Retinal pigment epithelial cell (primary cell): ENCODE data around the gene SNPH.

Experiments
- DNase-seq: peaks from one replicate; pipeline ENCODE4 v3.0.0-alpha.2; 2010; ENCODE audit warnings: low read depth
- H3K4me3 ChIP-seq: 2 replicates; pipeline ENCODE4 v1.5.1; 2011; ENCODE audit warnings: mild to moderate bottlenecking, low read length, control low read depth, moderate library complexity
- CTCF ChIP-seq: conservative IDR thresholded peaks from 2 replicates; pipeline ENCODE4 v1.5.1; 2011; ENCODE audit warnings: low read depth, low read length, control low read depth, inconsistent platforms

The SNPH gene

GRCh38 chr20:1327241-1327653, 61.2 kb downstream of the SNPH start:
- TF ChIP-seq CTCF, result no peak
- no peak for DNase-seq
- H3K4me3 ChIP-seq, result no peak overlapping the region

GRCh38 chr20:1327827-1328679, 62.0 kb downstream of the SNPH start:
- H3K4me3 ChIP-seq, result no peak overlapping the region

GRCh38 chr20:1328680-1329330, 62.7 kb downstream of the SNPH start, which contains the start of gene SDCBP2:
Gene SDCBP2 (minus strand): TSS chr20:1329139. CDS start chr20:1320416, 8,723 bp downstream.
- H3K4me3 ChIP-seq, result no peak within 1 kb of the TSS
- TF ChIP-seq CTCF, result no peak
- DNase-seq, result no peak

More at GRCh38 chr20:1327827-1328679, 62.0 kb downstream of the SNPH start:
- DNase-seq, result no peak
- no peak for TF ChIP-seq CTCF

GRCh38 chr20:1330075-1330830, 64.2 kb downstream of the SNPH start:
- no peak for TF ChIP-seq CTCF
- H3K4me3 ChIP-seq, result no peak overlapping the region
- peak; percentile 56 for DNase-seq

- no peak for TF ChIP-seq CTCF
- no peak for DNase-seq
- H3K4me3 ChIP-seq, result no peak overlapping the region
These were observed 65.0 kb downstream of the SNPH start for GRCh38 chr20:1331101-1331500.

- no peak overlapping the region for H3K4me3 ChIP-seq
- no peak for TF ChIP-seq CTCF
- no peak for DNase-seq
These were observed 65.8 kb downstream of the SNPH start for GRCh38 chr20:1331801-1332453.
